Endothelial cell of umbilical vein (primary cell): ENCODE measurements around the gene COX7C. TPM values are rescaled to one million over a fixed set of nuclear protein-coding genes. Genes with fewer than 3 reads are reported as not detected.

Source experiments
- BruUV-seq: library from RNA; stranded (reverse); fragments of 400-500 nt; replicated peaks from 2 replicates; lab custom pipeline; 2021; lab: Mats Ljungman, UMichigan
- CTCF ChIA-PET: fragments of 300-600, 350-600 bp; sonication (Branson Sonifier 250); formaldehyde crosslinking; loops from one replicate; lab custom pipeline; 2021; ENCODE audit warnings: antibody characterized with exemption, inconsistent platforms; lab: Charles Lee
- POLR2A ChIA-PET: fragments of 300-600, 350-600 bp; sonication (Branson Sonifier 250); formaldehyde crosslinking; loops from one replicate; lab custom pipeline; 2021; ENCODE audit warnings: antibody characterized with exemption, inconsistent platforms; lab: Charles Lee
- DNase-seq: peaks from one replicate; pipeline ENCODE4 v3.0.0-alpha.2; 2011; ENCODE audit warnings: low read depth, low spot score
- FAIRE-seq: peaks from 2 replicates; lab custom pipeline; 2011; peaks lifted over from hg19 to GRCh38; lab: Jason Lieb, UNC
- H2AFZ ChIP-seq: 2 replicates; pipeline ENCODE4 v1.6.0; 2012; ENCODE audit warnings: low read depth, low read length, control low read depth, inconsistent platforms
- H3K27ac ChIP-seq: 2 replicates; pipeline ENCODE4 v1.5.1; 2011; ENCODE audit warnings: low read depth, mild to moderate bottlenecking, control low read depth, low read length, moderate library complexity; ENCODE audit not compliant: insufficient read depth
- H3K27me3 ChIP-seq, 2 experiments: 2 replicates each; pipeline versions ENCODE4 v1.6.0 to v1.6.1; 2011; ENCODE audit warnings: low read length in 2 of 2, mixed read lengths in 1 of 2; ENCODE audit not compliant: control insufficient read depth in 2 of 2, insufficient read depth in 2 of 2
- H3K36me3 ChIP-seq, 2 experiments: 2 replicates in 1 of 2; 3 replicates in 1 of 2; pipeline ENCODE4 v1.5.1; 2011; ENCODE audit warnings: low read length in 2 of 2, mild to moderate bottlenecking in 1 of 2, moderate library complexity in 1 of 2; ENCODE audit not compliant: control insufficient read depth in 2 of 2, insufficient read depth in 2 of 2; ENCODE audit errors: extremely low read depth in 1 of 2
- H3K4me1 ChIP-seq: 3 replicates; pipeline ENCODE4 v1.5.1; 2011; ENCODE audit warnings: mild to moderate bottlenecking, low read length; ENCODE audit not compliant: control insufficient read depth, insufficient read depth; ENCODE audit errors: extremely low read depth
- H3K4me2 ChIP-seq: 2 replicates; pipeline ENCODE4 v1.6.1; 2011; ENCODE audit warnings: low read length, control low read depth, mixed read lengths; ENCODE audit not compliant: insufficient read depth
- H3K4me3 ChIP-seq, 3 experiments: fragments of 200-600 bp in 1 of 3; sonication (generic), shearing (Covaris generic) in 1 of 3; replicated peaks in 1 of 3; 2 replicates each; pipeline ENCODE4 v1.5.1; 2011 to 2016; ENCODE audit warnings: control low read depth in 3 of 3, low read length in 3 of 3, mild to moderate bottlenecking in 2 of 3, inconsistent platforms in 1 of 3, low read depth in 1 of 3, moderate library complexity in 1 of 3; ENCODE audit not compliant: insufficient read depth in 1 of 3
- H3K79me2 ChIP-seq: 2 replicates; pipeline ENCODE4 v1.6.0; 2012; ENCODE audit warnings: low read length, inconsistent platforms; ENCODE audit not compliant: control insufficient read depth, insufficient read depth
- H3K9ac ChIP-seq: replicated peaks from 2 replicates; pipeline ENCODE3; 2011; ENCODE audit warnings: low read length, control low read depth; ENCODE audit not compliant: insufficient read depth; ENCODE audit errors: extremely low read depth
- H3K9me1 ChIP-seq: replicated peaks from 3 replicates; pipeline ENCODE4 v1.6.0; 2011; ENCODE audit warnings: mild to moderate bottlenecking, low read length; ENCODE audit not compliant: control insufficient read depth, insufficient read depth; ENCODE audit errors: extremely low read depth
- H3K9me3 ChIP-seq: replicated peaks from 2 replicates; pipeline ENCODE4 v1.5.1; 2012; ENCODE audit warnings: low read length, inconsistent platforms; ENCODE audit not compliant: control insufficient read depth, insufficient read depth
- H4K20me1 ChIP-seq: replicated peaks from 2 replicates; pipeline ENCODE3; 2011; ENCODE audit warnings: mild to moderate bottlenecking, low read length; ENCODE audit not compliant: control insufficient read depth, insufficient read depth; ENCODE audit errors: extremely low read depth
- CTCF ChIP-seq, 2 donors: IDR thresholded peaks; 1 replicate in 1 of 2; 2 replicates in 1 of 2; pipeline ENCODE4 v1.5.1; 2011; ENCODE audit warnings: low read length in 2 of 2, mild to moderate bottlenecking in 2 of 2, moderate library complexity in 2 of 2, control low read depth in 1 of 2, inconsistent platforms in 1 of 2, low read depth in 1 of 2; ENCODE audit not compliant: insufficient read depth in 1 of 2; ENCODE audit errors: extremely low read depth in 1 of 2
- EZH2 ChIP-seq: IDR thresholded peaks from 2 replicates; pipeline ENCODE4 v1.6.1; 2012; ENCODE audit warnings: borderline replicate concordance, low read depth, mild to moderate bottlenecking, moderate library complexity, low read length, inconsistent platforms; ENCODE audit not compliant: severe bottlenecking
- FOS ChIP-seq: IDR thresholded peaks from 2 replicates; pipeline ENCODE4 v1.6.1; 2011; ENCODE audit warnings: mild to moderate bottlenecking, low read length, moderate library complexity, borderline replicate concordance; ENCODE audit not compliant: insufficient read depth
- GATA2 ChIP-seq: IDR thresholded peaks from 2 replicates; pipeline ENCODE4 v1.7.0; 2011; ENCODE audit warnings: low read depth, mild to moderate bottlenecking, moderate library complexity, mixed read lengths, low read length; ENCODE audit not compliant: insufficient read length, insufficient read depth
- JUN ChIP-seq: IDR thresholded peaks from 2 replicates; pipeline ENCODE4 v1.6.1; 2011; ENCODE audit warnings: borderline replicate concordance, low read depth; ENCODE audit not compliant: insufficient read length, insufficient read depth
- MYC ChIP-seq: IDR thresholded peaks from one replicate; pipeline ENCODE4 v1.6.1; 2011; ENCODE audit warnings: mild to moderate bottlenecking, low read depth, low read length
- POLR2A ChIP-seq: IDR thresholded peaks from 2 replicates; pipeline ENCODE4 v1.6.1; 2012; ENCODE audit warnings: low read depth, mild to moderate bottlenecking, control low read depth, low read length
- POLR2AphosphoS5 ChIP-seq: IDR thresholded peaks from 2 replicates; pipeline ENCODE4 v1.6.1; 2012; ENCODE audit warnings: low read depth, mild to moderate bottlenecking, control low read depth, low read length, moderate library complexity; ENCODE audit not compliant: insufficient read depth
- dilution Hi-C: fragments of 300-500 bp; cut with MboI; formaldehyde crosslinking; loops from one replicate; pipeline ENCODE4 v1.15.0; 2019; ENCODE audit warnings: low sequenced_read_pairs; ENCODE audit not compliant: extremely low pct_ligation_motif_present
- intact Hi-C: fragments of 100-400 bp; cut with micrococcal nuclease; formaldehyde crosslinking; loops from one replicate; pipeline ENCODE4 v1.10.0; 2022
- polyA plus RNA-seq, 4 experiments: library from polyadenylated mRNA; depleted of rRNA in 3 of 4; stranded (reverse) in 3 of 4; unstranded in 1 of 4; fragments of >200 nt; gene quantifications; 2 replicates each; pipeline versions ENCODE4 v1.2.1 to v1.2.3, GENCODE V29; 2011 to 2012; ENCODE audit warnings: missing spikeins in 1 of 4
- total RNA-seq: library from RNA; stranded (reverse); gene quantifications from 2 replicates; pipeline ENCODE4 v1.2.3, GENCODE V29; 2021
- TF ChIP-seq, protein P1 (sequence below): IDR thresholded peaks from 2 replicates; pipeline ENCODE4 v1.6.1; 2011; ENCODE audit not compliant: insufficient read depth, insufficient read length

COX7C gene
- total and polyA plus RNA-seq, 2 donors (not counting 3 experiments of a cell fraction or from before 2014, with no cell fraction given), result 383 to 476 TPM

DNA sequence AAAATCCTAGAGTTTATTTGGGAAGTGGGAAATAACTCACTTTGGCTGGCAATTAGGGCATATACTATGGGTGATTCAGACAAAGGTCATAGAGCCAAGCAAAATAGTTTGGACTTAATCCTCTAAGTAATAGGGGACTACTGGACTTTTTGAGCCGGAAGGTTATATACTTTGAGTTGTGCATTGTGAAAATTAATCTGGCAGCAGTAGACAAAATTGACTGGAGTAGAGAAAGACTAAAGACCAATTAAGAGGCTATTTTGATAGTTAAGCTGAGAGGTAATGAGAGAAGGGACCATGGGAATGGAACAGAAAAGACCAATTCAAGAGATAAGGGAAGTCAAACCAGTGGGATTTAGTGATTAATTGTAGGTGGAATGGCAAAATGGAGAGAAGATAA, 28.9 kb downstream of the COX7C start:
- intact Hi-C loops (no loop called here), dilution Hi-C loops (no loop called here)
- H3K9ac ChIP-seq, result no peak overlapping the region
- no peaks in the 10 kb centered on the region for H4K20me1 ChIP-seq
- H3K4me1 ChIP-seq, result no peaks in the 10 kb centered on the region
- H3K9me3 ChIP-seq, result no peaks in the 10 kb centered on the region
- H3K27ac ChIP-seq, result no peak overlapping the region
- no peak overlapping the region for H2AFZ ChIP-seq
- H3K27me3 ChIP-seq, result no peaks in the 10 kb centered on the region
- no peaks in the 10 kb centered on the region for H3K79me2 ChIP-seq
- POLR2A ChIA-PET, result no interaction called here
- DNase-seq (no peak), FAIRE-seq (no peak)
- CTCF ChIA-PET, result no interaction called here
- H3K4me2 ChIP-seq, result no peak overlapping the region
- BruUV-seq, result no TSS peak
- H3K9me1 ChIP-seq, result no peaks in the 10 kb centered on the region
- H3K36me3 ChIP-seq, result no peaks in the 10 kb centered on the region
- TF ChIP-seq EZH2, result no peak
- TF ChIP-seq FOS, result no peak
- no peak for TF ChIP-seq POLR2A
- TF ChIP-seq GATA2, result no peak
- no peak for TF ChIP-seq JUN
- no peak for TF ChIP-seq CTCF (IDR thresholded peaks at IDR 0.05; ENCODE audit: extremely low read depth in 1 of 2, insufficient read depth in 1 of 2, low read depth in 1 of 2, low read length in 2 of 2)
- TF ChIP-seq, protein P1, sequence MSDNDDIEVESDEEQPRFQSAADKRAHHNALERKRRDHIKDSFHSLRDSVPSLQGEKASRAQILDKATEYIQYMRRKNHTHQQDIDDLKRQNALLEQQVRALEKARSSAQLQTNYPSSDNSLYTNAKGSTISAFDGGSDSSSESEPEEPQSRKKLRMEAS, result no peak
- TF ChIP-seq POLR2AphosphoS5, result no peak
- no peak for TF ChIP-seq MYC
- H3K4me3 ChIP-seq, result no peak overlapping the region
